Measurements from ENCODE around the gene ATP8A2.
"Not testable (repeated sequence)": the region's sequence is repeated elsewhere in the genome, so short reads cannot be mapped to it uniquely, and the experiment has no call there.

The ATP8A2 gene

DNA sequence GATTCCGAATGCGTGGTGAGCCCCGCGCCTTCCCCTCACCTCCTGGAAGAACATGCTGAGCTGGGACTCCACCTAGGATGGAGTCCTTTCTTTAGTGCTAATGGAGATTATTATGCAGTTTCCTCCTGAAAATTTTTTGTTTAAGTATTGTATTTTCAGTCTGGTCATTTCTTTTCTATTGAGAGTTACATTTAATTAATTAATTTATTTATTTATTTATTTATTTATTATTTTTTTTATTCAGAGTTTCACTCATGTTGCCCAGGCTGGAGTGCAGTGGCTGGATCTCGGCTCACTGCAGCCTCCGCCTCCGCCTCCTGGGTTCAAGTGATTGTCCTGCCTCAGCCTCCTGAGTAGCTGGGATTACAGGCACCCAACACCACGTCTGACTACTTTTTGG, 400.8 kb downstream of the ATP8A2 start:
- FAIRE-seq: not testable (repeated sequence)

GRCh38 chr13:25774056-25774455, 402.3 kb downstream of the ATP8A2 start:
- FAIRE-seq: not testable (repeated sequence)

- no peak for FAIRE-seq
Measured at GRCh38 chr13:25775275-25775674, 403.5 kb downstream of the ATP8A2 start.

- no peak for FAIRE-seq
Measured at GRCh38 chr13:25775986-25776385, 404.2 kb downstream of the ATP8A2 start.

DNA sequence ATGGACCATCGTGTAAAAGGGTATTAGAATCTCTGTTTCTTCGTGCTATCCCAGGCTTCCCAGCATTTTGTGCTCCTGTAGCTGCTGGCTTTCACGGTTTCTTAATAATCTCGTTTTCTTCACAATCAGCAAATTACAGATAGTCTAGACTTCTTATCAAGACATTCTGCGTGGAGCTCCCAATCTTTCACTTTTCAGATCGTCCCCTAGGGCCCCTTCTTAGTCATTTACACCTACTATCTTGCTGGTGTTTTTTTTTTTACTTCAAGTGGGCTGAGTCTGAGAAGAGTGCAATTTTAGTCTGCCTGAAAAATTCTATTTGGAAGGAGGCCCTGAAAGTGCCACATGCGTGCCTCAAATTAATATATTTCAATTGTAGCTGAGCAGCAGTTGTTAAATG, 404.9 kb downstream of the ATP8A2 start:
- FAIRE-seq: no peak

DNA sequence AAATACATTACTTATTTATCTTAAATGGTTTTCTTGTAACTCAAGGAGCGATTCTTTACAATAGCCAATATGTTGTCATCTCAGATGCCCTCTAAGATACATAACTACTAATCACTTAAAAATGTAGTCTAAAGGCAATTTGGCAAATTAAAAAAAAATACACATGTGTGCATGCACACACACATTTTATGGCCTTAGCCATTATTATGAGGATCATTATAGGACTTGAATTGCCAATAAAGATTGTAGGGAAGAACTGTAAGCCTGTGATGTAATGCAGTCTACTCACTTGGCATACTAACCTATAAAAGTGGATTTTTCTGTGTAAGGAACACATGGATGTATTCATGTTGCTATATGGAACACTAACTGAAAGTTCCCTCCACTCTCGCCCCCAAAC, 405.7 kb downstream of the ATP8A2 start:
- FAIRE-seq: no peak

GRCh38 chr13:25778365-25778764, 406.6 kb downstream of the ATP8A2 start:
- no peak for FAIRE-seq

- no peak for FAIRE-seq
Measured at GRCh38 chr13:25778808-25779305, 407.1 kb downstream of the ATP8A2 start.

- FAIRE-seq: no peak
Measured at GRCh38 chr13:25783076-25783475, 411.3 kb downstream of the ATP8A2 start.

- no peak for FAIRE-seq
Measured at GRCh38 chr13:25783601-25784024, 411.8 kb downstream of the ATP8A2 start.

DNA sequence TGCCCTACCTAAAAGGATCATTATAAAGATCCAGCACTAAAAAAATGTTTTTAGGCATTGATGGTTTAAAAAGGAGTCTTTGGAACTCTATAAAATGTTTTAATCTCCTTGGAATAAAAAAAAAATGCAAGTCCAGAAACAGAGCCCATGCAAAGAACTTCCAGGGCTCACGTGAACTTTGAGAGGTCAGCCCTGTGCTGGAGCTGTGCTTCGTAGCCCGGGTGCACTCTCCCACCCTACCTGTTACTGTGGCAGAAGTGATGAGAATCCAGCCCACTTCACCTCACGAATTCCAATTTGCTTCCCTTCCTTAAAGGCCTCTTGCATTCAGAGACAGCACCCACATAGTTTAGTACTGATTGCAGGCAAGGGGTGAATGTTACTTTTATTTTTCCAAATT, 412.3 kb downstream of the ATP8A2 start:
- no peak for FAIRE-seq

GRCh38 chr13:25790137-25790536, 418.4 kb downstream of the ATP8A2 start:
- FAIRE-seq: not testable (repeated sequence)

DNA sequence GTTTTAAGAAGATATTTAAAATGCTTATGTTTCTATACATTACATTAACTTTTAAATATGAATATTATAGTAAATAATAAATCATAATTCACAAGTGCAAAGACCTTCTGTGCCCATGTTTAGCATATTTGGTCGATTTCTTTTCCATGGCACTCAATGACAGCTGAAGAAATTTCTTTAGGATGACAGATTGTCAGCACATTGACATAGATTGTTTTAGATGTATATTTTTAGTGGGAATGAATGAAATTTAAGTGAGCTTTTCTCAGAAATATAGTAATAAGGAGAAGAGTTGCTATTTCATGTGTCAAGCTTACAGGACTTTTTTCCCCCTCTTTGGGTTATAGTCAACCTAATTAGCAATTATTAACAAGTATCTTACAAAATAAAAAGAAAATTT, 423.5 kb downstream of the ATP8A2 start:
- no peak for FAIRE-seq

GRCh38 chr13:25796474-25796873, 424.7 kb downstream of the ATP8A2 start:
- no peak for FAIRE-seq

DNA sequence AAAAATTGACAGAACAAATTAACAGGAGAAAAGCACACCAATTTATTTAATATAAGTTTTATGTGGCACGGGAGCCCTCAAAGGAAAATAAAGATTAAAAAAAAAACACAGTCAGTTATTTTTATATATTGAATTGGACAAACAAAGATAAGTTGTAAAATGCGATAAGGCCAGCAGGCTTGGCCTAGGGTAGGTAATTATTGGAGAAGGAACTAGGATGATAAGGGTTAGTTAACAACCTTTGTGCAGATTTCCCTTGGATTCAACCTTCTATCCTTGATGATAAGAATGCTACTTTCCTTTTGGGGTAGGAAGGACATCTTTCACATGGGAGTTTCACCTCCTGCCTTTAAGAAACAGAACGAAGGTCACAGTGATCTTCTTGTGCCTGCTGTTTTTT, 427.2 kb downstream of the ATP8A2 start:
- FAIRE-seq: no peak

DNA sequence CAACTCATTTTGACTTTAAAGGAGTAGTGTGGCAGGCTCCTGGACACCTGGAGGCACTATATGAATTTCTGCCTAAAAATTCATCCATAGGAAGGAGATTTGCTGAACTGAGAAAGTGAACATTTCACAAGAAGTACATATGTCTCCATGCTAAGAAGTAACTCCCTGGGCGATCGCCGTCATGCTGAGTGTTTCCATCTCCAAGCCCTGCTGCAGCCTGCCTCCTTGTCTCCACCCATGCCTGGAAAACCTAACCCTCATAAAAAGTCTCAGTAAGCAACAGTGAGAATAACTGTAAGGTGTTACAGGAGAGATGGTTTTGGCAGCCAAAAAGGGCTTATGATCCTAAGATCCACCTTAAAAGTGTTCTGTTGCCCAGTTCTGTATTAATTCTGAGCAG, 428.7 kb downstream of the ATP8A2 start:
- FAIRE-seq: no peak

GRCh38 chr13:25802579-25802978, 430.8 kb downstream of the ATP8A2 start:
- no peak for FAIRE-seq

GRCh38 chr13:25803641-25804040, 431.9 kb downstream of the ATP8A2 start:
- no peak for FAIRE-seq

GRCh38 chr13:25806264-25806974, 434.6 kb downstream of the ATP8A2 start:
- FAIRE-seq: no peak

GRCh38 chr13:25807562-25807961, 435.8 kb downstream of the ATP8A2 start:
- FAIRE-seq: no peak

GRCh38 chr13:25811506-25811905, 439.7 kb downstream of the ATP8A2 start:
- FAIRE-seq: no peak

- no peak for FAIRE-seq
Measured at GRCh38 chr13:25816239-25816638, 444.5 kb downstream of the ATP8A2 start.

- FAIRE-seq: no peak
Measured at GRCh38 chr13:25819856-25820530, 448.2 kb downstream of the ATP8A2 start.

GRCh38 chr13:25821776-25822175, 450.0 kb downstream of the ATP8A2 start:
- FAIRE-seq: no peak

Measured in G401.6 (cell line).